Activated T-helper 1 cell treated with Interleukin-2 at 50 U/mL for 16 hours (primary cell): ENCODE data around the gene PRDX4.
"Not testable (repeated sequence)": the region's sequence is repeated elsewhere in the genome, so short reads cannot be mapped to it uniquely, and the experiment has no call there.

Source experiments
- DNase-seq: peaks from one replicate; pipeline ENCODE4 v3.0.0-alpha.2; 2020; ENCODE audit warnings: low read depth

Gene PRDX4

DNA sequence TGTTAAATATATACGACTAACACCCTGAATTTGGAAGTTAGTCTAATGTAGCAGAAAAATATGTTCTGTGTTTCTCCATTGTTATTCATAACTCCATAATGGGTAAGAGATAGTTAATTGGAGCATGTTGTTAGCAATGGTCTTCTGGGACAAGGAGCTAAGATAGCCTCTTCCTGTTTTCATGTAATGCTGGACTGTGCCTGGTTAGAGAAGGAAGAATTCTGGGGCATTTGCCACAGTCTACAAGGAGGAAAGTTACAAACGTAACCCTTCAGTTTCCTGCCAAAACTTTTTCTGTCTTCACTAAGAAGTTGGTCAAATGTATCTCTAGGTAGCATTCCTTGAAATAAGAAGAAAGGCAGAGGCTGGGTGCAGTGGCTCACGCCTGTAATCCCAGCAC is 5.8 kb downstream of the PRDX4 start:
- no peak for DNase-seq

DNA sequence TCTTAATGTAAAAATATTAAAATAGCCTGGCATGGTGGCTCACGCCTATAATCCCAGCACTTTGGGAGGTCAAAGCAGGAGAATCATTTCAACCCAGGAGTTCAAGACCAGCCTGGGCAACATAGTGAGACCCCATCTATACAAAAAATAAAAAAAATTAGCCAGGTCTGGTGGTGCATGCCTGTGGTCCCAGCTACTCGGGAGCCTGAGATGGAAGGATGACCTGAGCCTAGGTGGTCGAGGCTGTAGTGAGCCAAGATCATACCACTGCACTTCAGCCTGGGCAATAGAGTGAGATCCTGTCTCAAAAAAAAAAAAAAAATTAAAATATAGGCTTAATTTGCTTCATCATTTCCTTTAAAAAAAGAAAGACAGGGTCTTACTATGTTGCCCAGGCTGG is 9.2 kb downstream of the PRDX4 start:
- not testable (repeated sequence) for DNase-seq

DNA sequence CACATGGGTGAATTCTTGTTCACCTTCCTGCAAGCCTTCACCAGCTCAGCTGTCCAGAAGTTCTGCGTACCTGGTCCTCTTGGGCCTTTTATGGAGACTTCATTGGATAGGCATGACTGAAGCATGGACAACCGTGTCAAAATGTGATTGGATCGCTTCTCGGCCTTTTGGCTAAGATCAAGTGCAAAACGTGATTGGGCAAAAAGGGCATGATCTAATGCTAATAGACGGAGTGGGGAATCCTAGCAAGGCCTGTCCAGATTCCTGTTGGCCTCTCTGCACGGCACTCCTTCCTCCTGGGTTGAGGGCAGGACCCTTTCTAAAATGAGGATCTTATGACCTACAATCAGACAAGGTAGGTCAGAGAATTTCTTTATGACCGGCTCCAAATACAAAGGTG is 24.9 kb downstream of the PRDX4 start:
- DNase-seq: no peak

DNA sequence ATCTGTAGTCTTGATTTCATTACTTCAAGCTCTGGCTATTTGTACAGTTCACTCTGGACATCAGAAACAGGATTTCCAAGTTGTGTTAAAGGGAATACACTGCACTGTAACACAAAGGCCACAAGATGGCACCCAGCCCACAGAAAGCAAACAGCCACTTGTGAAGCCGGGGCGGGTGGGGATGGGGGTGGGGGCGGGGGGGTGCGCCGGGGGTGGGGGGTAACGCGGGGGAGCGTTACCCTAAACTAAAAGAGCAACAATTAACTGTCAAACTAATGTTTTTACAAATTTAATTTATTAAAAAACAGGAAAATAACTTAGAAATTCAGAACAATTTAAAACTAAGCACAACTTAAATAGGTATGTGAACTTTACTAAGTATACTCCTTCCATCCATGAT is 27.3 kb downstream of the PRDX4 start:
- no peak for DNase-seq

DNA sequence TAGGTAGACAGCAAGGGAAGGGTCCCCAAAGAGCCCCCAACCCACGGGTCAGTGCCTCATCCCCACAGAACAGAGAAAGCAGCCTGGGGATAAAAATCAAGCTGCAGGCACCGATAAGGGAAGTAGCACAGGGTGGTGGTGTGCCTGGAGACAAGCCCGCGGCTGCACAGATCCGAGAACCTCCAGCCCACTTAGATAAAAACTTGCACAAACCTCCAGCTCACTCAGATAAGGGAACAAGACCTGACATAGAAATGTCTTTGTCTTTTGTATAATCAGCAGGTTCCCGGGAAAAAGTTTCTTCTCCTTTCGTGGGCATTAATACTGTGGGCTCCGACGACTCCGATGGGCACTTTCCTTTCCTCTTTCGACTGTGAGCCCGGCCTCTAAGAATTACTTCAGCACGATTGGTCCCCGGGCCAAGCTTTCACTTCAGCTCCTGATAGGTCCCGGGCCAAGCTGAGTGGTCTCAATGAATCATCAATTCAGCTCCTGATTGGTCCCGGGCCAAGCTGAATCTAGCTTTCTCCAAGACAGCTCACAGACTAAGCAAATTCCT is 32.4 kb downstream of the PRDX4 start:
- DNase-seq: no peak

DNA sequence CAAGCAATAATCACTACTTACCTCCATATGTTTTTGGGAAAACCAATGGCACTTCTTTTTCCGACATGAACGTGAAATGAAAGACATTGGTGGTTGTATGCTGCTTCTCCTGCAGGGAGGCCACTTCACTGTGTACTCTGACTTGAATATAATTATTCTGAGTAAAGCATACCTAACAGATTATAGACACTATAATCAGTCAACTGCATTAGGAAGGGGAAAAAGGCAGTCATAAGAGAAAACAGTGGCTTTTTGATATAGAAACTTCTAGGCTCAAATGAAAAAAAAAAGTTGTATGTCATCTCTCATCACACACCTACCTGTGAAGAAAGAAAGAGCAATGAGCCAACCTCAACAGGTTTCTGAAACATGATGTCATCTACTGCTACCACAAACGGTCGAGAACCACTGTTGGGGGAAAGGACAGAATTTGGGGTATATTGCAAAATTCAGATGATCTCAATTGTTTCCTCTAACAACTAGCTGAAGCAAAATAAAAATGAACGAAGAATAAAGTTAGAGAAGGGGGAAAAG is 37.4 kb downstream of the PRDX4 start:
- DNase-seq: no peak

DNA sequence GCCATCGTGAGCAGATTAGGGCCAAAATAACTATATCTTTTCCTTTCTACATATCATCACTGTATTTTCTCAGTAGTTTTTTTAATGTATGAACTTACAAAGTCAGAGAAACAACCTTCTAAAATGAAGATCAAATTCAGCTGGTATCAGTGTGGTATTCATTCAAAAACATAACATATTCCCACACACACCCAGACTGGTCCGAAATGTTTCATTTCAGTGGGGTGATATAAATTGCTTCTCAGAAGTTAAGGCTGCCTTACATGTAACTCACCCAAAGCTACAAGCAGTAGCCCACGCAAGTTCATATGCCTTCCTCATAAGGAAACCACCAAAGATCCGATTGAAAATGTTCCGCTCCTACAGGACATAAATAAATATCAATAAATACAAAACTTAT is 37.9 kb downstream of the PRDX4 start:
- no peak for DNase-seq

DNA sequence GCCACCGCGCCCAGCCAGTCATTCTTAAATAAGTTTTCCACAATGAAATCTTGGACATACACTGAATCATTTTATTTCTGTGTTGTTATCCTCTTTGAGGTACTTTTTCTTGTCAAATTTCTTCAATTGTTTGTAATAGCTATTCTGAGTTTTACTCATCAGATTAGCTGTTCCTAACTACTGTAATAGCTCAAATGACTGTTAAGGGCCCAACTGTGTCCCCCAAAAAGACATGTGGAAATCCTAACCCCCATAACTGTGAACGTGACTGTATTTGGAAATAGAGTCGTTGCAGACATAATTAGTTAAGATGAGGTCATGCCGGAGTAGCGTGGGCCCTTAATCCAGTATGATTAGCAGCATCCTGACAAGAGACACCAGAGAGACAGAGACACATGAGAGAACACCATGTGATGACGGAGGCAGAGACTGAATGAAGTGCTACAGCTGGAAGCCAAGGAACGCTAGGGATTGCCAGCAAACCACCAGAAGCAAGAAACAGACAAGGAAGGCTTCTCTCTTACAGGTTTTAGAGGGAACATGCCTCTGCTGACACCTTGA is 52.9 kb downstream of the PRDX4 start:
- DNase-seq: no peak

DNA sequence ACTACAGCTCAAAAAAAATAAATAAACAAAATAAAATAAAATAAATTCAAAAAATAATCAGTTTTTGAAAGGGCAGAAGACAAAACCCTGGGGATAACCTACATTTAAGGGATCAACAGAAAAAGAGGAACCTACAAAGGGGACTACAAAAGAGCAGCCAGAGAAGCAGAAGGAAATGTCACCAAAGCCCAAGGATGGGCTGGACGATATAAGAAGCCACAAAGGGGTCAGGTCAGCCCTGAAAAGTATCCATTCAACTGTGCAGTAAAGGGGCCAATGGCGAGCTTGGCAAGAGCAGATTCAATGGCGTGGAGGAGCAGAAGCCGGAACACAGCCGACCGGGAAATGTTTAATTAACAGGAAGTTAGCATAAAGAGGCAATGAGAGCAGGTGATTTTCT is 58.9 kb downstream of the PRDX4 start:
- no peak for DNase-seq

DNA sequence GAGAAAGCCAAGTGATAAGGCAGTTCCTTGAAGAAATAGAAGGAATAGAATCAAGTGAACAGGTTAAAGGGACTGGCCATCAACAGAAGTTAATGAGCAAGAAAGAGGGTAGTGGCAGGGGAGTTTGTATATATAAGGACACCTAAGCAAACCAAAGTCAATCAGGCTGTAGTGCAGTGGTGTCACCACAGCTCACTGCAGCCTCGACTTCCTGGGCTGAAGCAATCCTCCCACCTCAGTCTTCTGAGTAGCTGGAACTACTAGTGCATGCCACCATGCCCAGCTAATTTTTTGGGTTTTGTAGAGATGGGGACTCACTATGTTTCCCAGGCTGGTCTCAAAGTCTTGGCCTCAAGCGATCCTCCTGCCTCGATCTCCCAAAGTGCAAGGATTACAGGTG is 59.9 kb downstream of the PRDX4 start:
- no peak for DNase-seq

DNA sequence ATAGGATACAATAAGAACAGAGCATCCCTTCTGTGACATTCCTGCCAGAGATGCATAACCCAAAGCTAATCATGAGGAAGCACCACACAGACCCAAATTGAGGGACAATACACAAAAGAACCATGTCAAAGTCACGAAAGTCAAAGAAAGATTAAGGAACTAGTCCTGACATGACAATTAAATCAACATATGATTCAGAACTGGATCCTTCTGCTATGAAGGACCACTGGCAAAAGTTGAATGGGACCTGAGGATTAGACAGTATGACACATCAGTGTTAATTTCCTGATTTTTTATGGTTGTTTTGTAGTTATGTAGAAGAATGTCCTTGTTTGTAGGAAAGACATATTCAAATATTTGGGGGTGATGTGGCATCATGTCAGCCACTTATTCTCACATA is 61.9 kb downstream of the PRDX4 start:
- no peak for DNase-seq

DNA sequence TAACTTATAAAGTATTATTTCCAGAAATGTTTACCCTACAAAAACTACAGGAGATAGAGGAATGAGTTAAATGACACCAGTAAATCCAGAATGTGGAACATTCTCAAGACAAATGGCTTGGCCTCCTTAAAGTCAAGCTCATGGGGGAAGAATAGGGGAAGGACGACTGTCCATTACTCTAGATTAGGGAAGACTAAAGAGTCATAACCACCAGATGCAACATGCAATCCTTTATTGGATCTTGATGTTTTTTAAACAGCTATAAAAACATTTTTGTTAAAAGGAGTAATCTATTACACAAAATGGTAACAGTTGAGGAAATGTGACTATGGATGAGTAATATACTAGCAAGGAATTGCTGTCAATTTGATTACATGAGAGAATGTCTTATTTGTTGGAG is 64.7 kb downstream of the PRDX4 start:
- DNase-seq: no peak

DNA sequence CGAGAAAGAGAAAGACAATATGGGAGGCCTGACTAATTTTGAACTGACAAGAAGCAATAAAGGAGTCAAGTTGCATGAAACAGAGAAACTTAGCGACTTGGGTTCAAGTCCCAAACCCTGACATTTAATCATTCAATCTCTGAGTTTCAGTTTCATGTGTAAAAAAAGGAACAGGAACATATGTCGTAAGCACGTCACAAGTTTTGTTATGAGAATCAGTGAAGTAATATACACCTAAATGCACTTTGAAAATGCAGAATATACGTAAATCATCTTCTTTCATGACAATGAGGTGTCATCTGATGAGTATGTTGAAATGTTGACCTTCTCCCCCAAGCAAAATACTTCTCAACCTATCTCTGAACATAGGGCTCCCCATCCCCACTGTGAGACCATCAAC is 65.4 kb downstream of the PRDX4 start:
- DNase-seq: no peak
